Measurements from ENCODE around the gene RHBDF2.

The RHBDF2 gene

DNA sequence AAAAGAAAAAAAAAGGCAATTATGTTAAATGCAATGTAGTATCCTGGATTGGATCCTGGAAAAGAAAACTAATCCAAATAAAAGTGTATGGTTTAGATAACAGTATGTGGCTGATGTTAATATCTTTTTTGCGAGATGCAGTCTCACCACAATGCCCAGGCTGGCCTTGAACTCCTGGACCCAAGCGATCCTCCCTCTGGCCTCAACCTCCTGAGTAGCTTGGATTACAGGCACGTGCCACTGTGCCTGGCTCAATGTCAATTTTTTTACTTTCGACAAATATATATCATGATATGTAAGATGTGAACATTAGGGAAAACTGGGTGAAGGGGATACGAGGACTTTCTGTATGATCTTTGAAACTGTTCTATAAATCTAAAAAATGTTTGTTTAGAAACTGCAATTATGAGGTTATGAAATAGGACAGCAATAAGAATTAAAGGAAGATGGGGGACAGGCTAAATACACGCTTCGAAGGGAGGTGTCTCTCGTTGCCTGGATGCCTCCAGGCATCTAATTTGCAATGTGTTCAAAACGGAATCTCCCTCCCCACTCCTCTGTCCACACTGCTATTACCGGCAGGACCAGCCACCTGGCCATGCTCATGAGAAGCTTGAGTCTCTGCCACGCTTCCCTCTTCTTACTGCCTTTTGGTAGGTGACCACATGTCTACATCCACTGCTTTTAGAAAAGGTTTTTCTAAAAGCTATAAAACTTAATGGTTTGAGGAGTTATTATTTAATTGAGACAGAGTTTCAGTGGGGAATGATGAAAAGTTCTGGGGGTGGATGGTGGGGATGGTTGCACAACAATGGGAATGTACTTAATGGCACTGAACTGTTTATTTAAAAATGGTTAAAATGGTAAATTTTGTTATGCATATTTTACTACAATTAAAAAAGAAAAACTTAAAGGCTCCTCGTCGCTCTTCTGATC lies 63.5 kb downstream of the RHBDF2 start:
- Histone ChIP-seq H3K4me3 (ENCODE audit: low read depth, low read length) (no peak overlapping the region), H3K27ac (ENCODE audit: low read depth, low read length) (no peak overlapping the region), H3K4me1 (ENCODE audit: control insufficient read depth, insufficient read depth, low read length) (peaks cover 38% of the 10 kb centered on the region), H3K9ac (ENCODE audit: low read depth, low read length) (no peak overlapping the region), H3K27me3 (ENCODE audit: control insufficient read depth, insufficient read depth, low read length) (no peaks in the 10 kb centered on the region), H3K36me3 (ENCODE audit: control insufficient read depth, insufficient read depth, low read length) (peaks cover 5% of the 10 kb centered on the region), H3K9me3 (ENCODE audit: control insufficient read depth, insufficient read depth, low read length) (no peaks in the 10 kb centered on the region)

DNA sequence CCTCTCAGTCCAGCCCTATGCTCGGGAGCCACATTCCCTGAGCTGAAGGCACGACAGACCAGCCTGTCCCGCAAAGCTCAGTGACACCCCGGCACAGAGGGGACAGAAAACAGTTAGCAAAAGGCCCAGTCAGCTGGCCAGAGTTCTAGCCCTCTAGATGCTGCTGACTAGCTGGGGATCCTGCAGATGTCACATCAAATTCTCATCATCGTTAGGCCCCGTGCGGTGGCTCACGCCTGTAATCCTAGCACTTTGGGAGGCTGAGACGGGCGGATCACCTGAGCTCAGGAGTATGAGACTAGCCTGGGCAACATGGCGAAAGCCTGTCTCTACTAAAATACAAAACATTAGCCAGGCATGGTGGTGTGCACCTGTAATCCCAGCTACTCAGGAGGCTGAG lies 65.5 kb downstream of the RHBDF2 start:
- H3K9me3 ChIP-seq (ENCODE audit: control insufficient read depth, insufficient read depth, low read length) = no peaks in the 10 kb centered on the region
- H3K36me3 ChIP-seq (ENCODE audit: control insufficient read depth, insufficient read depth, low read length) = peaks cover 5% of the 10 kb centered on the region
- H3K27me3 ChIP-seq (ENCODE audit: control insufficient read depth, insufficient read depth, low read length) = no peaks in the 10 kb centered on the region
- peaks cover 35% of the 10 kb centered on the region for H3K4me1 ChIP-seq (ENCODE audit: control insufficient read depth, insufficient read depth, low read length)
- no peak overlapping the region for H3K9ac ChIP-seq (ENCODE audit: low read depth, low read length)
- no peak overlapping the region for H3K4me3 ChIP-seq (ENCODE audit: low read depth, low read length)
- H3K27ac ChIP-seq (ENCODE audit: low read depth, low read length) = no peak overlapping the region

DNA sequence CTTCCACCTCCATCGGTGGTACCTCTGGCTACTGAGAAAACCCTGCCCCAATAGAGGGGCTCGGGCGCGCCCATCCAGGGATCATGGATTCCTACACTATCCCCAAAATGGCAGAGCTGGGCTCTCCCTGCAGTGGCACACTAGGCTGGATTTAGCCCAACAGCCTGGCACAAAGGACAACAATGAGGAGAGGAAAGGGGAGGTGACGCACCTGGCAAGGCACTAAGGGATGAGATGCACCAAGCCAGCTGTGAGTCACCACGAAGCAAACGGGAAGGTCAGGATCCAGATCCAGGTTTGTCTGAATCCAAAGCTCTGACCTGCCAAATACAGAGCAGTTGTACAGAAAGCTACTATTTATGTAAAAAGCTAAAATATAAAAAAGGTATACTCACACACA lies 66.4 kb downstream of the RHBDF2 start:
- Histone ChIP-seq H3K4me3 (ENCODE audit: low read depth, low read length) (no peak overlapping the region), H3K27ac (ENCODE audit: low read depth, low read length) (no peak overlapping the region), H3K9me3 (ENCODE audit: control insufficient read depth, insufficient read depth, low read length) (no peaks in the 10 kb centered on the region), H3K36me3 (ENCODE audit: control insufficient read depth, insufficient read depth, low read length) (peaks cover 6% of the 10 kb centered on the region), H3K27me3 (ENCODE audit: control insufficient read depth, insufficient read depth, low read length) (no peaks in the 10 kb centered on the region), H3K4me1 (ENCODE audit: control insufficient read depth, insufficient read depth, low read length) (peaks cover 38% of the 10 kb centered on the region), H3K9ac (ENCODE audit: low read depth, low read length) (no peak overlapping the region)

DNA sequence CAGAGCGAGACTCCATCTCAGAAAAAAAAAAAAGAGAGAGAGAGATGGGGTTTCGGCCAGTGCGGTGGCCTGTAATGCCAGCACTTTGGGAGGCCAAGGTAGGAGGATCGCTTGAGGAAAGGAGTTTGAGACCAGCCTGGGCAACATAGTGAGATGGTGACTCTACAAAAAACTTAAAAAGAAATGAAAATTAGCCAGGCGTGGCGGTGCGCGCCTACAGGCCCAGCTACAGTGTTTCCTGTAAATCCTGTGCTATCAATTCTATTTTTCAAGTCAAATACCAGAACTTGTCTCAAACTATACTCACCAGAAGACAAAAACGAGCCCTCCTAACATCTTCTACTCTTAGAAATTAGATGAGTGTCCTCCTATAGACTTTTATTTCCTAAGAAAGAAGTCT lies 67.5 kb downstream of the RHBDF2 start:
- Histone ChIP-seq H3K27ac (ENCODE audit: low read depth, low read length) (no peak overlapping the region), H3K4me3 (ENCODE audit: low read depth, low read length) (no peak overlapping the region), H3K4me1 (ENCODE audit: control insufficient read depth, insufficient read depth, low read length) (peaks cover 34% of the 10 kb centered on the region), H3K9ac (ENCODE audit: low read depth, low read length) (no peak overlapping the region), H3K36me3 (ENCODE audit: control insufficient read depth, insufficient read depth, low read length) (peaks cover 7% of the 10 kb centered on the region), H3K9me3 (ENCODE audit: control insufficient read depth, insufficient read depth, low read length) (no peaks in the 10 kb centered on the region), H3K27me3 (ENCODE audit: control insufficient read depth, insufficient read depth, low read length) (no peaks in the 10 kb centered on the region)

- H3K9me3 ChIP-seq (ENCODE audit: control insufficient read depth, insufficient read depth, low read length) = no peaks in the 10 kb centered on the region
- H3K36me3 ChIP-seq (ENCODE audit: control insufficient read depth, insufficient read depth, low read length) = peaks cover 7% of the 10 kb centered on the region
- no peak overlapping the region for H3K27ac ChIP-seq (ENCODE audit: low read depth, low read length)
- no peak overlapping the region for H3K4me3 ChIP-seq (ENCODE audit: low read depth, low read length)
- no peaks in the 10 kb centered on the region for H3K27me3 ChIP-seq (ENCODE audit: control insufficient read depth, insufficient read depth, low read length)
- H3K9ac ChIP-seq (ENCODE audit: low read depth, low read length) = no peak overlapping the region
- peaks cover 26% of the 10 kb centered on the region for H3K4me1 ChIP-seq (ENCODE audit: control insufficient read depth, insufficient read depth, low read length)
Measured at GRCh38 chr17:76432712-76433336, 68.4 kb downstream of the RHBDF2 start.

GRCh38 chr17:76432004-76432403 lies 69.2 kb downstream of the RHBDF2 start:
- Histone ChIP-seq H3K27ac (ENCODE audit: low read depth, low read length) (no peak overlapping the region), H3K4me1 (ENCODE audit: control insufficient read depth, insufficient read depth, low read length) (peaks cover 25% of the 10 kb centered on the region), H3K9me3 (ENCODE audit: control insufficient read depth, insufficient read depth, low read length) (no peaks in the 10 kb centered on the region), H3K4me3 (ENCODE audit: low read depth, low read length) (no peak overlapping the region), H3K27me3 (ENCODE audit: control insufficient read depth, insufficient read depth, low read length) (no peaks in the 10 kb centered on the region), H3K36me3 (ENCODE audit: control insufficient read depth, insufficient read depth, low read length) (peaks cover 7% of the 10 kb centered on the region), H3K9ac (ENCODE audit: low read depth, low read length) (no peak overlapping the region)

GRCh38 chr17:76431509-76431908 lies 69.7 kb downstream of the RHBDF2 start:
- H3K27ac ChIP-seq (ENCODE audit: low read depth, low read length) = no peak overlapping the region
- no peaks in the 10 kb centered on the region for H3K9me3 ChIP-seq (ENCODE audit: control insufficient read depth, insufficient read depth, low read length)
- H3K36me3 ChIP-seq (ENCODE audit: control insufficient read depth, insufficient read depth, low read length) = peaks cover 7% of the 10 kb centered on the region
- no peaks in the 10 kb centered on the region for H3K27me3 ChIP-seq (ENCODE audit: control insufficient read depth, insufficient read depth, low read length)
- H3K4me3 ChIP-seq (ENCODE audit: low read depth, low read length) = no peak overlapping the region
- no peak overlapping the region for H3K9ac ChIP-seq (ENCODE audit: low read depth, low read length)
- H3K4me1 ChIP-seq (ENCODE audit: control insufficient read depth, insufficient read depth, low read length) = peaks cover 25% of the 10 kb centered on the region

GRCh38 chr17:76428511-76428910 lies 72.7 kb downstream of the RHBDF2 start:
- H3K9me3 ChIP-seq (ENCODE audit: control insufficient read depth, insufficient read depth, low read length) = no peaks in the 10 kb centered on the region
- no peak overlapping the region for H3K9ac ChIP-seq (ENCODE audit: low read depth, low read length)
- H3K4me1 ChIP-seq (ENCODE audit: control insufficient read depth, insufficient read depth, low read length) = peaks cover 25% of the 10 kb centered on the region
- no peak overlapping the region for H3K27ac ChIP-seq (ENCODE audit: low read depth, low read length)
- H3K4me3 ChIP-seq (ENCODE audit: low read depth, low read length) = no peak overlapping the region
- H3K27me3 ChIP-seq (ENCODE audit: control insufficient read depth, insufficient read depth, low read length) = no peaks in the 10 kb centered on the region
- H3K36me3 ChIP-seq (ENCODE audit: control insufficient read depth, insufficient read depth, low read length) = peaks cover 3% of the 10 kb centered on the region; the same call in 1 of the 2 replicates

- H3K36me3 ChIP-seq (ENCODE audit: control insufficient read depth, insufficient read depth, low read length) = peaks cover 3% of the 10 kb centered on the region; the same call in 1 of the 2 replicates
- H3K9ac ChIP-seq (ENCODE audit: low read depth, low read length) = no peak overlapping the region
- no peak overlapping the region for H3K4me3 ChIP-seq (ENCODE audit: low read depth, low read length)
- no peaks in the 10 kb centered on the region for H3K9me3 ChIP-seq (ENCODE audit: control insufficient read depth, insufficient read depth, low read length)
- H3K27me3 ChIP-seq (ENCODE audit: control insufficient read depth, insufficient read depth, low read length) = no peaks in the 10 kb centered on the region
- peaks cover 25% of the 10 kb centered on the region for H3K4me1 ChIP-seq (ENCODE audit: control insufficient read depth, insufficient read depth, low read length)
- no peak overlapping the region for H3K27ac ChIP-seq (ENCODE audit: low read depth, low read length)
Measured at GRCh38 chr17:76427501-76428231, 73.6 kb downstream of the RHBDF2 start.

- no peaks in the 10 kb centered on the region for H3K9me3 ChIP-seq (ENCODE audit: control insufficient read depth, insufficient read depth, low read length)
- H3K27ac ChIP-seq (ENCODE audit: low read depth, low read length) = no peak overlapping the region
- no peak overlapping the region for H3K9ac ChIP-seq (ENCODE audit: low read depth, low read length)
- no peaks in the 10 kb centered on the region for H3K27me3 ChIP-seq (ENCODE audit: control insufficient read depth, insufficient read depth, low read length)
- H3K4me3 ChIP-seq (ENCODE audit: low read depth, low read length) = no peak overlapping the region
- H3K4me1 ChIP-seq (ENCODE audit: control insufficient read depth, insufficient read depth, low read length) = peaks cover 19% of the 10 kb centered on the region
- H3K36me3 ChIP-seq (ENCODE audit: control insufficient read depth, insufficient read depth, low read length) = peaks cover 3% of the 10 kb centered on the region; the same call in 1 of the 2 replicates
Measured at GRCh38 chr17:76426853-76427252, 74.4 kb downstream of the RHBDF2 start.

Data from HUES48 (cell line).